Left hindlimb (tissue), 1 donor: ENCODE results near the gene PAX7.

Experiments used
- DNase-seq: peaks from one replicate; pipeline ENCODE4 v3.0.0-alpha.2; 2018

PAX7 gene

GRCh38 chr1:18711003-18711402, 80.4 kb downstream of the PAX7 start:
- DNase-seq = no peak

- no peak for DNase-seq
Observed at GRCh38 chr1:18711536-18712251, 81.0 kb downstream of the PAX7 start.

- DNase-seq = no peak
Observed at GRCh38 chr1:18712252-18712600, 81.6 kb downstream of the PAX7 start.

GRCh38 chr1:18714404-18715175, 83.9 kb downstream of the PAX7 start:
- no peak for DNase-seq

GRCh38 chr1:18716112-18716784, 85.6 kb downstream of the PAX7 start:
- no peak for DNase-seq

- no peak for DNase-seq
Observed at GRCh38 chr1:18716785-18717678, 86.4 kb downstream of the PAX7 start.

- DNase-seq = no peak
Observed at GRCh38 chr1:18719786-18720451, 89.3 kb downstream of the PAX7 start.

- no peak for DNase-seq
Observed at GRCh38 chr1:18721041-18721440, 90.4 kb downstream of the PAX7 start.

GRCh38 chr1:18721776-18722175, 91.1 kb downstream of the PAX7 start:
- DNase-seq = no peak

- no peak for DNase-seq
Observed at GRCh38 chr1:18722270-18722669, 91.6 kb downstream of the PAX7 start.

- DNase-seq = no peak
Observed at GRCh38 chr1:18723206-18723605, 92.6 kb downstream of the PAX7 start.

- no peak for DNase-seq
Observed at GRCh38 chr1:18723701-18724411, 93.2 kb downstream of the PAX7 start.

- DNase-seq = no peak
Observed at GRCh38 chr1:18724801-18725200, 94.2 kb downstream of the PAX7 start.

- DNase-seq = no peak
Observed at GRCh38 chr1:18725231-18725895, 94.7 kb downstream of the PAX7 start.

GRCh38 chr1:18726368-18726767, 95.7 kb downstream of the PAX7 start:
- no peak for DNase-seq

GRCh38 chr1:18727956-18728355, 97.3 kb downstream of the PAX7 start:
- no peak for DNase-seq

- no peak for DNase-seq
Observed at GRCh38 chr1:18730321-18730720, 99.7 kb downstream of the PAX7 start.

- DNase-seq = no peak
Observed at GRCh38 chr1:18731148-18731547, 100.5 kb downstream of the PAX7 start.

- no peak for DNase-seq
Observed at GRCh38 chr1:18731591-18732235, 101.1 kb downstream of the PAX7 start.

GRCh38 chr1:18732686-18733085, 102.0 kb downstream of the PAX7 start:
- DNase-seq = no peak

- no peak for DNase-seq
Observed at GRCh38 chr1:18734001-18734400, 103.4 kb downstream of the PAX7 start.
